A549 (cell line): Measurements from ENCODE around the gene BCAP29.

Source experiments
- EHMT2 ChIP-seq: fragments of 200-600 bp; sonication (generic); IDR thresholded peaks from 2 replicates; pipeline ENCODE4 v1.6.1; 2016; ENCODE audit warnings: antibody characterized with exemption, low read depth, mild to moderate bottlenecking, moderate library complexity
- FOSL2 ChIP-seq, 2 experiments: fragments of 450-650 bp in 1 of 2; fragments of >200 bp in 1 of 2; sonication (Bioruptor Twin) in 1 of 2; formaldehyde crosslinking; IDR thresholded peaks; 2 replicates each; pipeline versions ENCODE4 v1.5.0 to v1.6.1; 2016 to 2020; ENCODE audit warnings: mild to moderate bottlenecking in 1 of 2, moderate library complexity in 1 of 2
- HDAC2 ChIP-seq: fragments of 200-600 bp; sonication (generic); IDR thresholded peaks from 2 replicates; pipeline ENCODE4 v1.6.1; 2016
- KDM5A ChIP-seq: fragments of 200-600 bp; sonication (generic); IDR thresholded peaks from 2 replicates; pipeline ENCODE4 v1.6.1; 2016; ENCODE audit warnings: antibody characterized with exemption, mild to moderate bottlenecking
- NFE2L2 ChIP-seq: fragments of 150-350 bp; conservative IDR thresholded peaks from 2 replicates; pipeline ENCODE4 v1.6.1; 2014; ENCODE audit warnings: low read length
- PHF8 ChIP-seq: fragments of 200-600 bp; sonication (generic); IDR thresholded peaks from 2 replicates; pipeline ENCODE4 v1.6.1; 2016; ENCODE audit warnings: low read depth, mild to moderate bottlenecking, antibody characterized with exemption, moderate library complexity, borderline replicate concordance
- POLR2A ChIP-seq: IDR thresholded peaks from 2 replicates; pipeline ENCODE4 v1.6.1; 2012; ENCODE audit warnings: mild to moderate bottlenecking, low read length
- RAD21 ChIP-seq, 2 experiments: fragments of >200 bp in 1 of 2; sonication (Bioruptor Twin) in 1 of 2; formaldehyde crosslinking in 1 of 2; IDR thresholded peaks in 1 of 2; conservative IDR thresholded peaks in 1 of 2; 2 replicates in 1 of 2; 3 replicates in 1 of 2; pipeline ENCODE4 v1.6.1; 2012 to 2018; ENCODE audit warnings: inconsistent platforms in 1 of 2
- RFX5 ChIP-seq: fragments of 450-650 bp; IDR thresholded peaks from 2 replicates; pipeline ENCODE4 v1.7.1; 2014; ENCODE audit warnings: antibody characterized with exemption, mild to moderate bottlenecking, moderate library complexity
- TF ChIP-seq, protein P1 (sequence below): fragments of 200-600 bp; sonication (generic); IDR thresholded peaks from 2 replicates; pipeline ENCODE4 v1.6.1; 2016; ENCODE audit warnings: antibody characterized with exemption, mild to moderate bottlenecking, moderate library complexity
- TF ChIP-seq, protein P2 (sequence below): fragments of >200 bp; sonication (Bioruptor Twin); formaldehyde crosslinking; IDR thresholded peaks from 3 replicates; pipeline ENCODE4 v1.5.1; 2016
- TF ChIP-seq, protein P3 (sequence below): IDR thresholded peaks from 2 replicates; pipeline ENCODE4 v1.6.1; 2012; ENCODE audit warnings: low read depth, borderline replicate concordance
- TF ChIP-seq, protein P4 (sequence below): fragments of 250-450 bp; sonication (Bioruptor Pico); IDR thresholded peaks from 2 replicates; pipeline ENCODE4 v1.5.0; 2021; ENCODE audit warnings: mild to moderate bottlenecking, moderate library complexity, borderline replicate concordance

DNA sequence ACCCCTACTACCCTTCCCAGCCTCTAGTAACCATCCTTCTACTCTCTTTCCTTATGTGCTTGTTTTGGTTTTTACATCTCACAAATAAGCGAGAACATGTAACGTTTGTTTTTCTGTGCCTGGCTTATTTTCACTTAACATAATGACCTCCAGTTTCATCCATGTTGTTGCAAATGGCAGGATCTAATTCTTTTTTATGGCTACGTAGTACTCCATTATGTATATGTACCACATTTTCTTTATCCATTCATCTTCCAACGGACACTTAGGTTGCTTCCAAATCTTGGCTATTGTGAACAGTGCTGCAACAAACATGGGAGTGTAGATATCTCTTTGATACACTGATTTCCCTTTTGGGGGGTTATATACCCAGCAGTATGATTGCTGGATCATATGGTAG lies 47.0 kb downstream of the BCAP29 start:
- TF ChIP-seq, protein P1, sequence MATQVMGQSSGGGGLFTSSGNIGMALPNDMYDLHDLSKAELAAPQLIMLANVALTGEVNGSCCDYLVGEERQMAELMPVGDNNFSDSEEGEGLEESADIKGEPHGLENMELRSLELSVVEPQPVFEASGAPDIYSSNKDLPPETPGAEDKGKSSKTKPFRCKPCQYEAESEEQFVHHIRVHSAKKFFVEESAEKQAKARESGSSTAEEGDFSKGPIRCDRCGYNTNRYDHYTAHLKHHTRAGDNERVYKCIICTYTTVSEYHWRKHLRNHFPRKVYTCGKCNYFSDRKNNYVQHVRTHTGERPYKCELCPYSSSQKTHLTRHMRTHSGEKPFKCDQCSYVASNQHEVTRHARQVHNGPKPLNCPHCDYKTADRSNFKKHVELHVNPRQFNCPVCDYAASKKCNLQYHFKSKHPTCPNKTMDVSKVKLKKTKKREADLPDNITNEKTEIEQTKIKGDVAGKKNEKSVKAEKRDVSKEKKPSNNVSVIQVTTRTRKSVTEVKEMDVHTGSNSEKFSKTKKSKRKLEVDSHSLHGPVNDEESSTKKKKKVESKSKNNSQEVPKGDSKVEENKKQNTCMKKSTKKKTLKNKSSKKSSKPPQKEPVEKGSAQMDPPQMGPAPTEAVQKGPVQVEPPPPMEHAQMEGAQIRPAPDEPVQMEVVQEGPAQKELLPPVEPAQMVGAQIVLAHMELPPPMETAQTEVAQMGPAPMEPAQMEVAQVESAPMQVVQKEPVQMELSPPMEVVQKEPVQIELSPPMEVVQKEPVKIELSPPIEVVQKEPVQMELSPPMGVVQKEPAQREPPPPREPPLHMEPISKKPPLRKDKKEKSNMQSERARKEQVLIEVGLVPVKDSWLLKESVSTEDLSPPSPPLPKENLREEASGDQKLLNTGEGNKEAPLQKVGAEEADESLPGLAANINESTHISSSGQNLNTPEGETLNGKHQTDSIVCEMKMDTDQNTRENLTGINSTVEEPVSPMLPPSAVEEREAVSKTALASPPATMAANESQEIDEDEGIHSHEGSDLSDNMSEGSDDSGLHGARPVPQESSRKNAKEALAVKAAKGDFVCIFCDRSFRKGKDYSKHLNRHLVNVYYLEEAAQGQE, result no peak
- TF ChIP-seq EHMT2 (no peak), POLR2A (no peak), NFE2L2 (no peak), FOSL2 (IDR thresholded peaks at IDR 0.05) (no peak), FOSL2 (CRISPR knock-in tag; IDR thresholded peaks at IDR 0.05) (no peak), RAD21 (conservative IDR thresholded peaks at IDR 0.05 in 1 of 2, IDR thresholded peaks at IDR 0.05 in 1 of 2) (no peak), RFX5 (no peak), HDAC2 (no peak), PHF8 (no peak), KDM5A (no peak)
- TF ChIP-seq, protein P2, sequence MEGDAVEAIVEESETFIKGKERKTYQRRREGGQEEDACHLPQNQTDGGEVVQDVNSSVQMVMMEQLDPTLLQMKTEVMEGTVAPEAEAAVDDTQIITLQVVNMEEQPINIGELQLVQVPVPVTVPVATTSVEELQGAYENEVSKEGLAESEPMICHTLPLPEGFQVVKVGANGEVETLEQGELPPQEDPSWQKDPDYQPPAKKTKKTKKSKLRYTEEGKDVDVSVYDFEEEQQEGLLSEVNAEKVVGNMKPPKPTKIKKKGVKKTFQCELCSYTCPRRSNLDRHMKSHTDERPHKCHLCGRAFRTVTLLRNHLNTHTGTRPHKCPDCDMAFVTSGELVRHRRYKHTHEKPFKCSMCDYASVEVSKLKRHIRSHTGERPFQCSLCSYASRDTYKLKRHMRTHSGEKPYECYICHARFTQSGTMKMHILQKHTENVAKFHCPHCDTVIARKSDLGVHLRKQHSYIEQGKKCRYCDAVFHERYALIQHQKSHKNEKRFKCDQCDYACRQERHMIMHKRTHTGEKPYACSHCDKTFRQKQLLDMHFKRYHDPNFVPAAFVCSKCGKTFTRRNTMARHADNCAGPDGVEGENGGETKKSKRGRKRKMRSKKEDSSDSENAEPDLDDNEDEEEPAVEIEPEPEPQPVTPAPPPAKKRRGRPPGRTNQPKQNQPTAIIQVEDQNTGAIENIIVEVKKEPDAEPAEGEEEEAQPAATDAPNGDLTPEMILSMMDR, result no peak
- TF ChIP-seq, protein P3, sequence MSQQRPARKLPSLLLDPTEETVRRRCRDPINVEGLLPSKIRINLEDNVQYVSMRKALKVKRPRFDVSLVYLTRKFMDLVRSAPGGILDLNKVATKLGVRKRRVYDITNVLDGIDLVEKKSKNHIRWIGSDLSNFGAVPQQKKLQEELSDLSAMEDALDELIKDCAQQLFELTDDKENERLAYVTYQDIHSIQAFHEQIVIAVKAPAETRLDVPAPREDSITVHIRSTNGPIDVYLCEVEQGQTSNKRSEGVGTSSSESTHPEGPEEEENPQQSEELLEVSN, result no peak
- TF ChIP-seq, protein P4, sequence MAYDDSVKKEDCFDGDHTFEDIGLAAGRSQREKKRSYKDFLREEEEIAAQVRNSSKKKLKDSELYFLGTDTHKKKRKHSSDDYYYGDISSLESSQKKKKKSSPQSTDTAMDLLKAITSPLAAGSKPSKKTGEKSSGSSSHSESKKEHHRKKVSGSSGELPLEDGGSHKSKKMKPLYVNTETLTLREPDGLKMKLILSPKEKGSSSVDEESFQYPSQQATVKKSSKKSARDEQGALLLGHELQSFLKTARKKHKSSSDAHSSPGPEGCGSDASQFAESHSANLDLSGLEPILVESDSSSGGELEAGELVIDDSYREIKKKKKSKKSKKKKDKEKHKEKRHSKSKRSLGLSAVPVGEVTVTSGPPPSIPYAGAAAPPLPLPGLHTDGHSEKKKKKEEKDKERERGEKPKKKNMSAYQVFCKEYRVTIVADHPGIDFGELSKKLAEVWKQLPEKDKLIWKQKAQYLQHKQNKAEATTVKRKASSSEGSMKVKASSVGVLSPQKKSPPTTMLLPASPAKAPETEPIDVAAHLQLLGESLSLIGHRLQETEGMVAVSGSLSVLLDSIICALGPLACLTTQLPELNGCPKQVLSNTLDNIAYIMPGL (CRISPR knock-in tag), result no peak
